Inferior parietal cortex (tissue), 1 donor: ENCODE measurements around the gene DNASE1L2.

ENCODE experiments used
- DNase-seq: peaks from one replicate; pipeline ENCODE4 v3.0.0-alpha.2; 2016; ENCODE audit errors: extremely low spot score

DNASE1L2 gene

GRCh38 chr16:2267913-2268666, 31.8 kb downstream of the DNASE1L2 start, which contains the start of gene RNPS1:
TSS of gene RNPS1 (minus strand) at chr16:2268126. CDS start at chr16:2264643, 3,483 bp downstream.
- DNase-seq: peak; percentile 97

- DNase-seq: no peak
Measured at GRCh38 chr16:2270070-2270462, 33.8 kb downstream of the DNASE1L2 start.

GRCh38 chr16:2270588-2271470, 34.6 kb downstream of the DNASE1L2 start:
- no peak for DNase-seq

- DNase-seq: no peak
Measured at GRCh38 chr16:2271848-2272461, 35.7 kb downstream of the DNASE1L2 start.

GRCh38 chr16:2273484-2273883, 37.2 kb downstream of the DNASE1L2 start:
- no peak for DNase-seq

- no peak for DNase-seq
Measured at GRCh38 chr16:2273931-2274330, 37.7 kb downstream of the DNASE1L2 start.

- no peak for DNase-seq
Measured at GRCh38 chr16:2275476-2276367, 39.5 kb downstream of the DNASE1L2 start.

GRCh38 chr16:2276368-2277195, 40.3 kb downstream of the DNASE1L2 start:
- DNase-seq: no peak

- DNase-seq: no peak
Measured at GRCh38 chr16:2277466-2278271, 41.4 kb downstream of the DNASE1L2 start.

- no peak for DNase-seq
Measured at GRCh38 chr16:2278272-2278608, 42.0 kb downstream of the DNASE1L2 start.

GRCh38 chr16:2278956-2279800, 42.9 kb downstream of the DNASE1L2 start:
- DNase-seq: peak; percentile 32

GRCh38 chr16:2280461-2280860, 44.2 kb downstream of the DNASE1L2 start:
- no peak for DNase-seq

- DNase-seq: no peak
Measured at GRCh38 chr16:2280981-2281542, 44.8 kb downstream of the DNASE1L2 start.

- no peak for DNase-seq
Measured at GRCh38 chr16:2282262-2282661, 46.0 kb downstream of the DNASE1L2 start.

- DNase-seq: no peak
Measured at GRCh38 chr16:2282866-2283555, 46.8 kb downstream of the DNASE1L2 start.

GRCh38 chr16:2284001-2284770, 47.9 kb downstream of the DNASE1L2 start:
- no peak for DNase-seq
